HT1080 (cell line): ENCODE results near the gene NUDT1. TPM values are rescaled to one million over a fixed set of nuclear protein-coding genes. Genes with fewer than 3 reads are reported as not detected.

Source experiments
- DNase-seq: peaks from one replicate; pipeline ENCODE4 v3.0.0-alpha.2; 2015; ENCODE audit warnings: low read depth
- total RNA-seq: library from RNA; depleted of rRNA; stranded (reverse); fragments of >200 nt; shearing (Covaris generic); gene quantifications from 2 replicates; pipeline ENCODE4 v1.2.3, GENCODE V29; 2014

NUDT1 gene
- total RNA-seq, 1 experiment from 2014 or later, result 58.9 TPM

GRCh38 chr7:2204446-2204845 lies 37.6 kb upstream of the NUDT1 start:
- DNase-seq, result no peak

GRCh38 chr7:2205036-2205780 lies 36.8 kb upstream of the NUDT1 start:
- no peak for DNase-seq

DNA sequence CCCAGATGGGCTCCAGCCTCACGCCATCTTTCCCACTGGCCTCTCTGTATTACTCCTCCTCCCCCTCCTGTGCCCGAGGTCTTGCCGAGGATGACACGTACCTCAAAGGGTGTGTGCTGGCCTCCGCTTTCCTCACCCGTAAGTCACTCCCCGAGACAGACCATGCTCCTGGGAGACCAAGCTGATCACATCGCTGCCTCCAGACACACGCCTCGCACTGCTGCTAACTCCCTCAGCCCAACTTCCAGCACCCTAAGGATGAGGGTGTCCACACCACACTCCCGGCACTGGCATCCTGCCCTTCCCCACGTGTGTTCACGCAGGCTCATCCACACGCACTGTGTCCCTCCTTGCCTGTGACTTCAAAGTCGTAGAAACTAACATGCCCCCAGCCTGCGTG lies 33.3 kb upstream of the NUDT1 start:
- DNase-seq, result no peak

DNA sequence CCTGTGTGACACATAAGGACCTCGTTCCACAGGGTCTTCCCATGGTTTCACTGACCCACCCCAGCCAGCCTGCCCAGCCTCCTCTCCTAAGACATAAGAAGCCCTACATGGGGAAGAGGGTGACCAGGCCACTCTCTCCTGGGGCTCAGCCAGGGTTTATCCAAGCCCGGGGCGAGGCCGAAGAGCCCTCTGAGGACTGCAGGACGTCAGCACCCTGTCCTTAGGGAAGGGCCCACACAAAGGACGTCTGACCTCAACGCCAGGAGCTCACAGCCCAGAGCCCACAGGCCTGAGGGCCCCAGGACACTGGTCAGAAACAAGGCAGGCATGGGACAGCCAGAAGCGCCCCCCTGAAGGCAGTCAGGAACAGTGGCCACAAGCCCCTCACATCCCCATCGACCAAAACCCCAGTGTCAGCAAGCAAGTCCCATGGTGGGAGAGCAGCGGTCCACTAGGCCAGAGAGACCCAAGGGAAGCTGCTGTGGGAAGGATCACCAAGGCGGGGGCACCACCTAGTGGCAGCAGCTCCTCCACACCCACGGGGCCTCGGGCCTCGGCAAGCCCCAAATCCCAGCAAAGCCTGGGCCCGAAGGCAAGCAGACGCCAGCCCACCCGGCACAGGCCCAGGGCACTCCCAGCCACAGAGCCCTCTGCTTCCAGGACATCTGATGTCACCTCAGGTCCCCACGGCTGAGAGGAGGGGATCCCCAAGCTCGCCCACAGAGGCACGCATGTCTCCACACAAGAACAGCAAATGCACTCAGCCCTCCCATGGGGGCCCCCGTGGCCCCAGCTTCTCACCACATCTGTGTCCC lies 32.7 kb upstream of the NUDT1 start:
- peak; percentile 32 for DNase-seq

GRCh38 chr7:2209961-2210323 lies 32.1 kb upstream of the NUDT1 start:
- DNase-seq, result no peak

- no peak for DNase-seq
These were observed 31.3 kb upstream of the NUDT1 start for GRCh38 chr7:2210551-2211258.

GRCh38 chr7:2211259-2211880 lies 30.7 kb upstream of the NUDT1 start:
- DNase-seq, result no peak

GRCh38 chr7:2211926-2212325 lies 30.1 kb upstream of the NUDT1 start:
- no peak for DNase-seq

DNA sequence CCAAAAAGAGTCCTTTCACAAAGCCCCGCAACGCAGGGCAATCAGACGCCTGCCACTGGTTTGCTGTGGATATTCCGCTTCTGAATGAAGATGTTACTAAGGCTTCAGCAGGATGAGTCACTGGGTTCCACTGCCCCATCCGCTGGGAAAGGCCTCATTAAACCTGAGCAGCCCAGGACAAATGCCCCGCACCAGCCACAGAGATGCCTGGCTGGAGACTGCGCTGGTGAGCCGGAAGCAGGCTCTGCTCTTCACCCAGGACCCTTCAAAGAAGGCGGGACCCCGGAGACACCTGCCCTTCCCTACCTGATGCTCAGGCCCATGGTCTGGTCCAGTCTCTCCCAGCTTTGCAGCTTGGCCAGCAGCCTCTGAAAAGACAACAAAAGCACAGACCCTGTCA lies 29.1 kb upstream of the NUDT1 start:
- DNase-seq, result no peak

GRCh38 chr7:2213551-2214215 lies 28.3 kb upstream of the NUDT1 start:
- no peak for DNase-seq

GRCh38 chr7:2214636-2215035 lies 27.4 kb upstream of the NUDT1 start:
- no peak for DNase-seq

DNA sequence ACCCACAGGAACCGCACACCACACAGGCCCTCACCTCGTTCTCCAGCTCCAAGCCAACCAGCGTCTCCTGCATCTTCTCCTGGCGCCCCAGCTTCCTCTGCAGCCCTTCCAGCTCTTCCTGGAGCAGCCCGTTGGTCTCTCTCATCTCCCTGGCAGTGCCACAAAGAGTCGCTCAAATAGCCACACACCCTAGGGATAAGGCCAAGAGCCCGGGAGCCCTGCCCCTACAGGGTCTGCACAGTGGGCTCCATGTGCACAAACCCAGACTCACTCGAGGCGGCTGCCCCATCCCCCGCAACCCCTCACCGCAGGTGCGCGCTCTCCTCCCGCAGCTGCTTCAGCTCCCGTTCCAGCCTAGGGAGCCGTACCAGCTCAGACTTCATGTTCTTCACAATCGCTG lies 26.2 kb upstream of the NUDT1 start:
- DNase-seq, result no peak

- no peak for DNase-seq
These were observed 24.8 kb upstream of the NUDT1 start for GRCh38 chr7:2217206-2217605.

GRCh38 chr7:2217716-2218443 lies 24.1 kb upstream of the NUDT1 start:
- DNase-seq, result no peak

- no peak for DNase-seq
These were observed 23.6 kb upstream of the NUDT1 start for GRCh38 chr7:2218444-2218785.

- DNase-seq, result no peak
These were observed 22.9 kb upstream of the NUDT1 start for GRCh38 chr7:2219136-2219535.

DNA sequence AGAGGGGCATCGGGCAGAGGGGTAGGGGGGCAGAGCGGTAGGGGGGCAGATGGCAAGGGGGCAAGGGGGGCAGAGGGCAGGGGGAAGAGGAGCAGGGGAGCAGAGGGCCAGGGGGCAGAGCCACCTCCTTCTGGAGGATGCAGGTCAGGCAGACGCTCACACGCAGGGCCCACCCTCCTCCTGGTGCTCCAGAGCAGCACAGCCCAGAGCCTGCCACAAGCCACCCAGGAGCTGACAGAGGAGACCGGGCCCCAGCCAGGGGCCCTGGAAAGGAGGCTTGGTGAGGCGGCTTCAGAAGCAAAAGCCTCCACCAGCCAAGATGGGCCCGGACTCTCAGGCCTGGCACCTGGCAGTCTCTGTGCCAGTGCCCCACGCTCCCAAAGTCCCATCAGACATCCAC lies 22.4 kb upstream of the NUDT1 start:
- no peak for DNase-seq

GRCh38 chr7:2220030-2220429 lies 22.0 kb upstream of the NUDT1 start:
- no peak for DNase-seq

- DNase-seq, result no peak
These were observed 21.5 kb upstream of the NUDT1 start for GRCh38 chr7:2220506-2220905.

- no peak for DNase-seq
These were observed 21.1 kb upstream of the NUDT1 start for GRCh38 chr7:2220954-2221353.

DNA sequence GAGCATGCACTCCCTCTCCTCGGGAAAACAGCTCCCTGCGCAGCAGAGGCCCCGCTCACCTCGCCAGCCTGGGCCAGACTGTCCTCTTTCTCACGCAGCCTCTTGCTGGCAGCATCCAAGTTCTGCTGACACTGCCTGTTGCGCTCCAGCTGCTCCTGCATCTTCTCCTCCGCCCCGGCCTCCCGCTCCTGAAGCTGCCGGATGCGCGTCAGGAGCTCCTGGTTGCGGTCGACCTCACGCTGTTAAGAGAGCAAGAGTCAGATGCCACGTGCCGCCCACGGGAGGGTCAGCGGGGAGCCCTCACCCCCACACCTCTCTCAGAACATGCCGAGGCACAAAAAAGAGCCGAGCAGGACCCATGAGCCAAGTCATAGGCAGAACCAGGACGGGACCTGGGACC lies 19.5 kb upstream of the NUDT1 start:
- DNase-seq, result no peak
